CD14-positive monocyte (primary cell): Measurements from ENCODE around the gene SMG7. TPM values are rescaled to one million over a fixed set of nuclear protein-coding genes. Genes with fewer than 3 reads are reported as not detected.

Experiments
- DNase-seq, 3 donors: peaks; one replicate each; pipeline ENCODE4 v3.0.0-alpha.2; 2011 to 2022
- H2AFZ ChIP-seq: 2 replicates; pipeline ENCODE4 v1.6.0; 2012; ENCODE audit warnings: mild to moderate bottlenecking, low read depth, low read length, inconsistent platforms; ENCODE audit not compliant: insufficient read depth, poor library complexity, severe bottlenecking
- H3K27ac ChIP-seq, 2 donors: 1 replicate in 1 of 2; 2 replicates in 1 of 2; pipeline ENCODE4 v1.5.1; 2012 to 2013; ENCODE audit warnings: low read length in 2 of 2, control low read depth in 1 of 2, inconsistent platforms in 1 of 2, low read depth in 1 of 2, mild to moderate bottlenecking in 1 of 2
- H3K27me3 ChIP-seq, 2 donors: one replicate each; pipeline versions ENCODE4 v1.6.0 to v1.6.1; 2011 to 2013; ENCODE audit warnings: low read length in 2 of 2; ENCODE audit not compliant: control insufficient read depth in 2 of 2, insufficient read depth in 2 of 2
- H3K36me3 ChIP-seq, 2 donors: replicated peaks in 1 of 2; 1 replicate in 1 of 2; 2 replicates in 1 of 2; pipeline versions ENCODE4 v1.5.1 to v1.6.1; 2012 to 2013; ENCODE audit warnings: low read length in 2 of 2, control low read depth in 1 of 2, inconsistent platforms in 1 of 2, mild to moderate bottlenecking in 1 of 2; ENCODE audit not compliant: insufficient read depth in 2 of 2, control insufficient read depth in 1 of 2
- H3K4me1 ChIP-seq, 2 donors: 1 replicate in 1 of 2; 2 replicates in 1 of 2; pipeline versions ENCODE4 v1.5.1 to v1.6.1; 2012 to 2013; ENCODE audit warnings: low read length in 2 of 2, control low read depth in 1 of 2, inconsistent platforms in 1 of 2, mild to moderate bottlenecking in 1 of 2, moderate library complexity in 1 of 2; ENCODE audit not compliant: insufficient read depth in 2 of 2, control insufficient read depth in 1 of 2
- H3K4me2 ChIP-seq: replicated peaks from 2 replicates; pipeline ENCODE3; 2012; ENCODE audit warnings: low read length, moderate library complexity, mild to moderate bottlenecking; ENCODE audit not compliant: poor library complexity, severe bottlenecking; ENCODE audit errors: extremely low read depth
- H3K4me3 ChIP-seq, 3 experiments: fragments of 200-600 bp in 1 of 3; sonication (generic) in 1 of 3; replicated peaks in 1 of 3; 1 replicate in 2 of 3; 2 replicates in 1 of 3; pipeline ENCODE4 v1.5.1; 2011 to 2013; ENCODE audit warnings: low read length in 3 of 3, mild to moderate bottlenecking in 3 of 3, control low read depth in 2 of 3, low read depth in 2 of 3, inconsistent platforms in 1 of 3, moderate library complexity in 1 of 3
- H3K79me2 ChIP-seq: 2 replicates; pipeline ENCODE4 v1.6.0; 2012; ENCODE audit warnings: mild to moderate bottlenecking, control low read depth, inconsistent platforms, low read length, moderate library complexity; ENCODE audit not compliant: insufficient read depth
- H3K9ac ChIP-seq: 2 replicates; pipeline ENCODE4 v1.6.0; 2017; ENCODE audit warnings: low read length, mild to moderate bottlenecking; ENCODE audit not compliant: insufficient read depth, poor library complexity, severe bottlenecking
- H3K9me3 ChIP-seq, 2 donors: replicated peaks in 1 of 2; 1 replicate in 1 of 2; 2 replicates in 1 of 2; pipeline versions ENCODE4 v1.5.1 to v1.6.1; 2012 to 2013; ENCODE audit warnings: low read length in 2 of 2, control low read depth in 1 of 2; ENCODE audit not compliant: control insufficient read depth in 1 of 2, insufficient read depth in 1 of 2
- H4K20me1 ChIP-seq: 2 replicates; pipeline ENCODE4 v1.6.0; 2012; ENCODE audit warnings: mild to moderate bottlenecking, low read length, control low read depth, moderate library complexity; ENCODE audit not compliant: insufficient read depth
- H3K27ac Mint-ChIP-seq, 7 donors: one replicate each; pipeline ENCODE4 v1.8.0; 2020; ENCODE audit warnings: mild to moderate bottlenecking in 7 of 7, mixed read lengths in 7 of 7, moderate library complexity in 6 of 7, inconsistent platforms in 2 of 7
- H3K27me3 Mint-ChIP-seq, 3 donors: one replicate each; pipeline ENCODE4 v1.8.0; 2021 to 2022; ENCODE audit warnings: low read depth in 3 of 3, mild to moderate bottlenecking in 3 of 3, mixed read lengths in 3 of 3, moderate library complexity in 3 of 3, inconsistent platforms in 1 of 3
- H3K36me3 Mint-ChIP-seq, 2 donors: one replicate each; pipeline ENCODE4 v1.8.0; 2020; ENCODE audit warnings: mixed read lengths in 2 of 2, inconsistent platforms in 1 of 2, mild to moderate bottlenecking in 1 of 2
- H3K4me1 Mint-ChIP-seq: one replicate; pipeline ENCODE4 v1.8.0; 2020; ENCODE audit warnings: mild to moderate bottlenecking, mixed read lengths
- H3K4me3 Mint-ChIP-seq, 2 donors: one replicate each; pipeline ENCODE4 v1.8.0; 2020; ENCODE audit warnings: mild to moderate bottlenecking in 2 of 2, mixed read lengths in 2 of 2, moderate library complexity in 1 of 2
- H3K9me3 Mint-ChIP-seq, 7 donors: one replicate each; pipeline ENCODE4 v1.8.0; 2020 to 2022; ENCODE audit warnings: mixed read lengths in 7 of 7, mild to moderate bottlenecking in 6 of 7, moderate library complexity in 6 of 7, inconsistent platforms in 2 of 7
- WGBS: methylation state at CpG from one replicate; pipeline ENCODE4 v1.1.5; 2013; ENCODE audit warnings: missing lambda C conversion rate; ENCODE audit not compliant: insufficient coverage; 5-methylcytosine and 5-hydroxymethylcytosine counted together
- intact Hi-C, 2 donors: fragments of 100-400 bp; cut with micrococcal nuclease; formaldehyde crosslinking; loops; one replicate each; pipeline versions ENCODE4 v1.15.0 to v1.15.1; 2023
- polyA plus RNA-seq, 3 donors: library from polyadenylated mRNA; depleted of rRNA in 1 of 3; unstranded in 2 of 3; stranded (reverse) in 1 of 3; fragments of 300-500 nt in 2 of 3; fragments of >200 nt in 1 of 3; fragmentation: Illumina TruSeq in 2 of 3; gene quantifications; 1 replicate in 2 of 3; 2 replicates in 1 of 3; pipeline ENCODE4 v1.2.3, GENCODE V29; 2012 to 2021
- TF ChIP-seq, protein P1 (sequence below): fragments of 200-600 bp; IDR thresholded peaks from one replicate; pipeline ENCODE4 v1.8.0; 2022; ENCODE audit warnings: antibody characterized with exemption, mild to moderate bottlenecking

SMG7 gene
- polyA plus RNA-seq, 3 donors: 11.5 to 31.3 (median 19.4) TPM

DNA sequence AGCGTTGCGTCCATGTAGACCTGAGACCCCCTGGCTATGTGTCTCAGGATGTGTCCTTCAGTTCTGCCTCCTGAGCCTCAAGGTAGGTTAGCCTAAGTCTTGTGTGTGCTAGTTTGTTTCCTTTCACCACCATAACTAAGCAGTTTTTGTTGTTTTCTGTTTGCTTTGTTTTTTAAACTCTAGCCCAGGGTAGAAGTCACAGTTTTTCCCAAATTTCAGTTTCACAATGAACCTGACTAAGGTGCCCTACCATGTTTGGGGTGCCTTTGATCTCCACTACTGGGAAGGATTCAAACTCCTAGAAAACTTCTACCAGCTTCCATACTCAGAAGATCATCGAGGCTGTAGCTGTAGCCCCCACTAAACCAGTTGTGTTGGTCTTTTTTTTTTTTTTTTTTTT, 14.8 kb upstream of the SMG7 start:
- no peak overlapping the region for H3K4me3 ChIP-seq
- no peaks in the 10 kb centered on the region for H3K36me3 ChIP-seq
- TF ChIP-seq, protein P1, sequence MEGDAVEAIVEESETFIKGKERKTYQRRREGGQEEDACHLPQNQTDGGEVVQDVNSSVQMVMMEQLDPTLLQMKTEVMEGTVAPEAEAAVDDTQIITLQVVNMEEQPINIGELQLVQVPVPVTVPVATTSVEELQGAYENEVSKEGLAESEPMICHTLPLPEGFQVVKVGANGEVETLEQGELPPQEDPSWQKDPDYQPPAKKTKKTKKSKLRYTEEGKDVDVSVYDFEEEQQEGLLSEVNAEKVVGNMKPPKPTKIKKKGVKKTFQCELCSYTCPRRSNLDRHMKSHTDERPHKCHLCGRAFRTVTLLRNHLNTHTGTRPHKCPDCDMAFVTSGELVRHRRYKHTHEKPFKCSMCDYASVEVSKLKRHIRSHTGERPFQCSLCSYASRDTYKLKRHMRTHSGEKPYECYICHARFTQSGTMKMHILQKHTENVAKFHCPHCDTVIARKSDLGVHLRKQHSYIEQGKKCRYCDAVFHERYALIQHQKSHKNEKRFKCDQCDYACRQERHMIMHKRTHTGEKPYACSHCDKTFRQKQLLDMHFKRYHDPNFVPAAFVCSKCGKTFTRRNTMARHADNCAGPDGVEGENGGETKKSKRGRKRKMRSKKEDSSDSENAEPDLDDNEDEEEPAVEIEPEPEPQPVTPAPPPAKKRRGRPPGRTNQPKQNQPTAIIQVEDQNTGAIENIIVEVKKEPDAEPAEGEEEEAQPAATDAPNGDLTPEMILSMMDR: no peak
- H3K9ac ChIP-seq: no peak overlapping the region
- no peak overlapping the region for H3K4me2 ChIP-seq
- peaks cover 28 to 29% of the 10 kb centered on the region in 2 donors for H3K4me1 ChIP-seq
- peaks cover 3 to 8% (median 3%) of the 10 kb centered on the region in 3 donors for H3K27me3 Mint-ChIP-seq
- H3K27ac ChIP-seq: no peak overlapping the region
- H3K27ac Mint-ChIP-seq: no peak overlapping the region
- H3K9me3 ChIP-seq: no peaks in the 10 kb centered on the region
- peaks cover 0 to 5% (median 0%) of the 10 kb centered on the region in 7 donors for H3K9me3 Mint-ChIP-seq
- no peak overlapping the region for H3K4me3 Mint-ChIP-seq
- peaks cover 0 to 3% of the 10 kb centered on the region in 2 donors for H3K36me3 Mint-ChIP-seq
- no peak for DNase-seq
- peak overlapping the region; percentile 17 for H2AFZ ChIP-seq
- no peaks in the 10 kb centered on the region for H4K20me1 ChIP-seq
- intact Hi-C loops: no loop called here
- H3K79me2 ChIP-seq: no peaks in the 10 kb centered on the region
- H3K4me1 Mint-ChIP-seq: peaks cover 23% of the 10 kb centered on the region
- no peaks in the 10 kb centered on the region for H3K27me3 ChIP-seq
- WGBS: 90% methylated on average over 2 of the region's 3 CpGs

DNA sequence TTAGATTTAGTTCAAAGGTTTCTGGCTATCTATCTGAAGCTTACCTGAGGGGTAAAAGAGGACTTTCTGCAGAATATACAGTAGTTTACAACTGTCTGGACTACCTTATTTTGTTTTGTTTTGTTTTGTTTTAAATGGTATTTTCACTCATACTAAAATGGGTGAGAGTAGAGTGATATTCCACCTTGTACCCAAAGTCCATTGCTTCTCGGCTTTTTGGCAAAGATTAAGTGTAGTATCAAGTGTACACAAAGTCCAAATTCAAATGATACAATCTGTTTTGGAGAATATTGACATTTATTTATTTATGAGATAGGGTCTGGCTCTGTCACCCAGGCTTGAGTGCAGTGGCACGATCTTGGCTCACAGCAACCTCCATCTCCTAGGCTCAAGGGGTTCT, 11.7 kb upstream of the SMG7 start:
- no peaks in the 10 kb centered on the region for H3K36me3 ChIP-seq
- peak overlapping the region; percentile 54 to 77 for H3K27ac ChIP-seq
- Mint-ChIP-seq H3K27me3 (peaks cover 2 to 3% (median 3%) of the 10 kb centered on the region in 3 donors), H3K9me3 (peaks cover 0 to 5% (median 0%) of the 10 kb centered on the region in 7 donors), H3K27ac (peak overlapping the region; percentile 72 to 97 (median 95)), H3K4me3 (no peak overlapping the region), H3K4me1 (peaks cover 40% of the 10 kb centered on the region), H3K36me3 (peaks cover 0 to 3% of the 10 kb centered on the region in 2 donors)
- no peak overlapping the region for H2AFZ ChIP-seq
- H3K79me2 ChIP-seq: no peaks in the 10 kb centered on the region
- no peak overlapping the region for H3K4me2 ChIP-seq
- H4K20me1 ChIP-seq: no peaks in the 10 kb centered on the region
- H3K9me3 ChIP-seq: no peaks in the 10 kb centered on the region
- DNase-seq: no peak
- H3K4me1 ChIP-seq: peaks cover 37 to 52% of the 10 kb centered on the region in 2 donors
- H3K27me3 ChIP-seq: no peaks in the 10 kb centered on the region
- intact Hi-C loops: loop anchor here in 1 of 2 donors (10.0 kb wide), 1 partner anchor 96 kb away; no protein-coding TSS in a partner anchor
- peak overlapping the region in 1 of 3 experiments; percentile 47 for H3K4me3 ChIP-seq
- no peak overlapping the region for H3K9ac ChIP-seq
- no CpG with 5 or more reads among the region's 2 CpGs for WGBS
- TF ChIP-seq, protein P1: no peak
